OCI-LY1 (cell line): ENCODE results near the gene RNF157.

Experiments used
- H2AFZ ChIP-seq: fragments of 200-600 bp; sonication (generic), shearing (Covaris generic); 2 replicates; pipeline ENCODE4 v1.6.0; 2014; ENCODE audit warnings: antibody characterized with exemption, mild to moderate bottlenecking, low read length
- H3F3A ChIP-seq: fragments of 200-600 bp; sonication (generic), shearing (Covaris generic); 2 replicates; pipeline ENCODE4 v1.6.0; 2014; ENCODE audit warnings: mild to moderate bottlenecking, antibody characterized with exemption, low read length, moderate library complexity; ENCODE audit not compliant: insufficient read depth
- H3K27ac ChIP-seq: fragments of 200-600 bp; sonication (generic); 2 replicates; pipeline ENCODE4 v1.5.1; 2014; ENCODE audit warnings: low read length, mixed run types, mild to moderate bottlenecking, low read depth; ENCODE audit not compliant: poor library complexity, severe bottlenecking
- H3K27me3 ChIP-seq: fragments of 200-600 bp; sonication (generic); 2 replicates; pipeline ENCODE4 v1.6.0; 2014; ENCODE audit warnings: antibody characterized with exemption, mild to moderate bottlenecking, low read length, moderate library complexity; ENCODE audit not compliant: insufficient read depth
- H3K36me3 ChIP-seq: fragments of 200-600 bp; sonication (generic); 2 replicates; pipeline ENCODE4 v1.6.1; 2014; ENCODE audit warnings: mild to moderate bottlenecking, antibody characterized with exemption, low read length, moderate library complexity, mixed read lengths; ENCODE audit not compliant: insufficient read depth
- H3K4me1 ChIP-seq: fragments of 200-600 bp; sonication (generic); 2 replicates; pipeline ENCODE4 v1.5.1; 2014; ENCODE audit warnings: mild to moderate bottlenecking, low read length, moderate library complexity; ENCODE audit not compliant: insufficient read depth, severe bottlenecking
- H3K4me2 ChIP-seq: fragments of 200-600 bp; sonication (generic), shearing (Covaris generic); 2 replicates; pipeline ENCODE4 v1.6.1; 2014; ENCODE audit warnings: low read length
- H3K4me3 ChIP-seq: fragments of 200-600 bp; sonication (generic); 2 replicates; pipeline ENCODE4 v1.5.1; 2014; ENCODE audit warnings: low read length, low read depth, mild to moderate bottlenecking, mixed read lengths; ENCODE audit not compliant: poor library complexity, severe bottlenecking
- H3K79me2 ChIP-seq: fragments of 200-600 bp; shearing (Covaris generic); 2 replicates; pipeline ENCODE4 v1.6.1; 2016; ENCODE audit warnings: mixed run types, low read length, mixed read lengths; ENCODE audit not compliant: insufficient read depth
- H3K9ac ChIP-seq: fragments of 200-600 bp; sonication (generic), shearing (Covaris generic); 2 replicates; pipeline ENCODE4 v1.6.1; 2014; ENCODE audit warnings: mild to moderate bottlenecking, low read length, mixed read lengths
- H3K9me2 ChIP-seq: fragments of 200-600 bp; sonication (generic), shearing (Covaris generic); 2 replicates; pipeline ENCODE4 v1.6.1; 2014; ENCODE audit warnings: low read depth, mild to moderate bottlenecking, low read length, mixed read lengths
- H3K9me3 ChIP-seq: fragments of 200-600 bp; shearing (Covaris generic); 2 replicates; pipeline ENCODE4 v1.6.1; 2014; ENCODE audit warnings: low read length, mixed read lengths
- H4K20me1 ChIP-seq: fragments of 200-600 bp; sonication (generic), shearing (Covaris generic); 2 replicates; pipeline ENCODE4 v1.6.0; 2016; ENCODE audit warnings: mild to moderate bottlenecking, low read length; ENCODE audit not compliant: insufficient read depth
- CTCF ChIP-seq: fragments of 200-600 bp; sonication (generic), shearing (Covaris generic); IDR thresholded peaks from 2 replicates; pipeline ENCODE4 v1.5.1; 2017; ENCODE audit warnings: mild to moderate bottlenecking, antibody characterized with exemption, low read length, moderate library complexity, mixed read lengths
- EZH2 ChIP-seq: fragments of 200-600 bp; sonication (generic), shearing (Covaris generic); IDR thresholded peaks from 2 replicates; pipeline ENCODE4 v1.8.0; 2017; ENCODE audit warnings: borderline replicate concordance, mixed run types, mild to moderate bottlenecking, antibody characterized with exemption, low read length, moderate library complexity, mixed read lengths

RNF157 gene

DNA sequence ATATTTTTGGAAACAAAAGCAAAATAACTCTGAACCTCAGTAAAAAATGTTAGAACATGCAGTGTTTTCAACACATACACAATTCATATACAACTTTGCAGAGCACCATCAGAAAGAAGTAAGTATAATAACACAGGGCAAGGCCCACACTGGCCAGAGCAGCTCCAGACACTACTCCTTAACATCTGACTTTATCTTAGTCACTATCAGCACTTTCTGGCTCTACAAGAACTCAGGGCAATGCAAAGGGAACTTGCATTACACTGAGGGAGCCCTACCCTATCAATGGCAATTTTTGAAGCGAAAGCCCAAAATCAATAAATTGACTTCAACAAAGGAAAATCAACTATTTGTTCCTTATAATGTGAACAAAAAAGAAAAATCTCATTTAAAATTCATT is 16.5 kb downstream of the RNF157 start:
- Histone ChIP-seq H3K9me3 (no peaks in the 10 kb centered on the region), H3K36me3 (no peaks in the 10 kb centered on the region), H3K4me3 (no peak overlapping the region), H4K20me1 (no peaks in the 10 kb centered on the region), H2AFZ (no peak overlapping the region), H3K9me2 (no peaks in the 10 kb centered on the region), H3K4me1 (no peaks in the 10 kb centered on the region), H3K79me2 (no peaks in the 10 kb centered on the region), H3K4me2 (no peak overlapping the region), H3K27me3 (no peaks in the 10 kb centered on the region), H3K27ac (no peak overlapping the region), H3F3A (no peaks in the 10 kb centered on the region), H3K9ac (no peak overlapping the region)
- no peak for TF ChIP-seq CTCF
- TF ChIP-seq EZH2: no peak

DNA sequence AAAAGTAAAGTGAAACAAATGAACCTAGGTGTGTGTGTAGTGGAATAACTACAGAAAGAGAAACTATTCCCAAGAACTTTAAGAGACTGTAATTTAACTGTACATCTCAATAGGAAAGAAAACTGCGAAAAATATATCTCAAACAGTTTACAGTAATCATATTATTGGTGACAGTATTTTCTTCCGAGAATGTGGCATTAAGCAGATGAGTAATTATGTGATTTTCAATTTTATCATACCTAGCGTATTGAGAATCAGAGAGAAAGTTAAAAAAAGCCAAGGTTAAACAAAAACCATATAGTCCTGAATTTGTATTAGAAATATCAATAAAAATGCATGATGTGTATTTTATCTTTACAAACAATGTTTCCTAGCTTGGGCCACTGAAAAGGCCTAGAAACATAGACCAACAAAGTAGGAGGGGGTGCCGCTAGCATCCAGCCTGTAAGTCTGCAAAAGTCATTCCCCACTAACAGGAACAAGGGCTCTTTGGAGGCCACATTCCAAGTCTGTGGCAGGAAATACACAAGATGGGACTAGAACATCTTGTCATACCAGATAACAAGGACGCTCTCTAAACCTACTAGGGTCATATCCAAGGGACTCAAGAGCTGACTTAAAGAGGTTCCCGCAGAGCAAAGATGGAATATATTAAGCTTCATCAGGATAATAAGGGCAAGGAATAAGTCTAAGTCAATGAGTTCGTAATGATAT is 20.5 kb downstream of the RNF157 start:
- no peaks in the 10 kb centered on the region for H3F3A ChIP-seq
- H3K4me3 ChIP-seq: no peak overlapping the region
- TF ChIP-seq CTCF (no peak), EZH2 (no peak)
- no peak overlapping the region for H2AFZ ChIP-seq
- no peaks in the 10 kb centered on the region for H3K9me3 ChIP-seq
- H3K4me2 ChIP-seq: no peak overlapping the region
- H3K27me3 ChIP-seq: no peaks in the 10 kb centered on the region
- H3K27ac ChIP-seq: no peak overlapping the region
- no peaks in the 10 kb centered on the region for H3K9me2 ChIP-seq
- no peaks in the 10 kb centered on the region for H3K4me1 ChIP-seq
- no peaks in the 10 kb centered on the region for H4K20me1 ChIP-seq
- no peak overlapping the region for H3K9ac ChIP-seq
- H3K36me3 ChIP-seq: no peaks in the 10 kb centered on the region
- H3K79me2 ChIP-seq: no peaks in the 10 kb centered on the region

DNA sequence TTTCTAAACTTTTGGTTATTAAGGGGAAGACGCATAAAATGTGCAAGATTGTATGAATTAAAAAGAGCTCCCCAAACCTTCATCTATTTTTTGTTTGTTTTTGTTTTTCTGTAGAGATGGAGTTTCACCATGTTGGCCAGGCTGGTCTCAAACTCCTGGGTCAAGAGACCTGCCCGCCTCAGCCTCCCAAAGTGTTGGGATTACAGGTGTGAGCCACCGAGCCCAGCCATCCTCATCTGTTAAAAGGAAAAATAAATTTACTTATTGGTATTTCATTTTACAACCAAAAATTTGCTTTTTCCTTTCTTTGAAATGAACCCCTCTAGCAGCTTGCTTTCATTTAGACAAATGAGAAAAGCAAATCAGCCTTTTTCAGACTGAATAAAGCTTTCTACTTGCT is 23.2 kb downstream of the RNF157 start:
- H3K9ac ChIP-seq: no peak overlapping the region
- TF ChIP-seq CTCF: no peak
- TF ChIP-seq EZH2: no peak
- no peaks in the 10 kb centered on the region for H3K27me3 ChIP-seq
- no peak overlapping the region for H3K4me3 ChIP-seq
- no peaks in the 10 kb centered on the region for H3K4me1 ChIP-seq
- no peaks in the 10 kb centered on the region for H3K9me3 ChIP-seq
- H4K20me1 ChIP-seq: no peaks in the 10 kb centered on the region
- no peak overlapping the region for H3K27ac ChIP-seq
- H3K4me2 ChIP-seq: no peak overlapping the region
- no peaks in the 10 kb centered on the region for H3K9me2 ChIP-seq
- H3K79me2 ChIP-seq: no peaks in the 10 kb centered on the region
- no peaks in the 10 kb centered on the region for H3F3A ChIP-seq
- H2AFZ ChIP-seq: no peak overlapping the region
- H3K36me3 ChIP-seq: no peaks in the 10 kb centered on the region
